ENCODE data around the gene SPART. TPM values are rescaled to one million over a fixed set of nuclear protein-coding genes. Genes with fewer than 3 reads are reported as not detected.
A peak's percentile ranks its signal among the peaks of the same experiment; 100 is the strongest.

Gene SPART
- total and polyA plus RNA-seq, 3 donors from 2014 or later, result 43.3 to 66.2 (median 48.9) TPM

- intact Hi-C loops (cut with DNase I; ENCODE audit: low total_unique reads), result no loop called here
- 56 to 60% methylated on average over 4 of the region's 4 CpGs for WGBS, 2 donors
These were observed 11.0 kb upstream of the SPART start for GRCh38 chr13:36357231-36357630.

DNA sequence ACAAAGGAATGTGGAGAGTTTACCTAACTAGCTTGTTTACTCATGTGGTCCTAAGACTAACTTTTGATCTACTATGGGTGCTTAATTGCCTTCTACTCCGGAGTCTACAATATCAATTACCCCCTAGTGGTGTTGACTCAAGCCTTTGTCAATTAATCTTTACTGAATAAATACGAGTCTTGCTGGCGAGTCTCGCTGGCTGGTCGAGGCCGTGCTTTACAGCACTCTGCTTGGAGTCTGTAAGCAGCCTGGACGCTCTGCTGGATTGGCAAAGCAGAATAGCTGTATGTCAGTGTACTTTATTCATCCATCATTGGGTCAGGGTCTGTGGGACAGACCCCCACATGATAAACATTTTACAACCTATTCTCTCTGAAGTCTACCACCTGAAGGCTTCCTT, 9.9 kb upstream of the SPART start:
- Histone ChIP-seq H3K4me3 (no peak overlapping the region), H3K27me3 (no peaks in the 10 kb centered on the region), H3K4me1 (no peaks in the 10 kb centered on the region), H3K9me3 (no peaks in the 10 kb centered on the region), H3K36me3 (ENCODE audit: low read depth, missing control alignments) (no peaks in the 10 kb centered on the region), H3K27ac (no peak overlapping the region)
- intact Hi-C loops (cut with DNase I; ENCODE audit: low total_unique reads), result no loop called here
- no peak for DNase-seq
- TF ChIP-seq, protein P1, sequence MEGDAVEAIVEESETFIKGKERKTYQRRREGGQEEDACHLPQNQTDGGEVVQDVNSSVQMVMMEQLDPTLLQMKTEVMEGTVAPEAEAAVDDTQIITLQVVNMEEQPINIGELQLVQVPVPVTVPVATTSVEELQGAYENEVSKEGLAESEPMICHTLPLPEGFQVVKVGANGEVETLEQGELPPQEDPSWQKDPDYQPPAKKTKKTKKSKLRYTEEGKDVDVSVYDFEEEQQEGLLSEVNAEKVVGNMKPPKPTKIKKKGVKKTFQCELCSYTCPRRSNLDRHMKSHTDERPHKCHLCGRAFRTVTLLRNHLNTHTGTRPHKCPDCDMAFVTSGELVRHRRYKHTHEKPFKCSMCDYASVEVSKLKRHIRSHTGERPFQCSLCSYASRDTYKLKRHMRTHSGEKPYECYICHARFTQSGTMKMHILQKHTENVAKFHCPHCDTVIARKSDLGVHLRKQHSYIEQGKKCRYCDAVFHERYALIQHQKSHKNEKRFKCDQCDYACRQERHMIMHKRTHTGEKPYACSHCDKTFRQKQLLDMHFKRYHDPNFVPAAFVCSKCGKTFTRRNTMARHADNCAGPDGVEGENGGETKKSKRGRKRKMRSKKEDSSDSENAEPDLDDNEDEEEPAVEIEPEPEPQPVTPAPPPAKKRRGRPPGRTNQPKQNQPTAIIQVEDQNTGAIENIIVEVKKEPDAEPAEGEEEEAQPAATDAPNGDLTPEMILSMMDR (IDR thresholded peaks at IDR 0.05), result no peak
- no peak for TF ChIP-seq POLR2A (IDR thresholded peaks at IDR 0.05)
- WGBS, 2 donors, result 91 to 92% methylated on average over 7 of the region's 7 CpGs

More at GRCh38 chr13:36357231-36357630, 11.0 kb upstream of the SPART start:
- DNase-seq, result no peak
- Histone ChIP-seq H3K36me3 (ENCODE audit: low read depth, missing control alignments) (no peaks in the 10 kb centered on the region), H3K27ac (peak overlapping the region; percentile 18 to 32), H3K27me3 (no peaks in the 10 kb centered on the region), H3K9me3 (no peaks in the 10 kb centered on the region), H3K4me1 (no peaks in the 10 kb centered on the region), H3K4me3 (no peak overlapping the region)
- TF ChIP-seq, protein P1 (IDR thresholded peaks at IDR 0.05), result no peak
- no peak for TF ChIP-seq POLR2A (IDR thresholded peaks at IDR 0.05)

DNA sequence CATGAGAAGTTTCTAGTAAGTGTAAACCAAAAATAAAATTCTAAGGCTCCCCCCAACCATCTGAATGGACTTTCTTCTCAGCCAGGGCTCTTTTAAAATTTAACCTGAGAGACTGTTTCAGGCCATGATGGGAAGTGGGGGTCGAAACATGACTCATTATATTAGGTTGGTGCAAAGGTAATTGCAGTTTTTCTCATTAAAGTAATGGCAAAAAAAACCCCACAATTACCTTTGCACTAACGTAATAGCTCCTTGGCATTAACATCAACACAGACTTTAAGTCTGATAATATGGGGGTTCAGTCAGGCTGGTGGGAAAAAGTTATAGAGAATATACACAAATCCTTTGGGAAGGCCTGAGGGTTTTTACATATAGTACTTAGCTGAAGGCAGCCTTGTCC, 9.4 kb upstream of the SPART start:
- Histone ChIP-seq H3K36me3 (ENCODE audit: low read depth, missing control alignments) (no peaks in the 10 kb centered on the region), H3K9me3 (no peaks in the 10 kb centered on the region), H3K27ac (no peak overlapping the region), H3K4me1 (no peaks in the 10 kb centered on the region), H3K4me3 (no peak overlapping the region), H3K27me3 (no peaks in the 10 kb centered on the region)
- DNase-seq, result no peak
- TF ChIP-seq, protein P1 (IDR thresholded peaks at IDR 0.05), result no peak
- TF ChIP-seq POLR2A (IDR thresholded peaks at IDR 0.05), result no peak
- WGBS, 2 donors, result 89 to 91% methylated on average over 2 of the region's 2 CpGs
- intact Hi-C loops (cut with DNase I; ENCODE audit: low total_unique reads), result no loop called here

DNA sequence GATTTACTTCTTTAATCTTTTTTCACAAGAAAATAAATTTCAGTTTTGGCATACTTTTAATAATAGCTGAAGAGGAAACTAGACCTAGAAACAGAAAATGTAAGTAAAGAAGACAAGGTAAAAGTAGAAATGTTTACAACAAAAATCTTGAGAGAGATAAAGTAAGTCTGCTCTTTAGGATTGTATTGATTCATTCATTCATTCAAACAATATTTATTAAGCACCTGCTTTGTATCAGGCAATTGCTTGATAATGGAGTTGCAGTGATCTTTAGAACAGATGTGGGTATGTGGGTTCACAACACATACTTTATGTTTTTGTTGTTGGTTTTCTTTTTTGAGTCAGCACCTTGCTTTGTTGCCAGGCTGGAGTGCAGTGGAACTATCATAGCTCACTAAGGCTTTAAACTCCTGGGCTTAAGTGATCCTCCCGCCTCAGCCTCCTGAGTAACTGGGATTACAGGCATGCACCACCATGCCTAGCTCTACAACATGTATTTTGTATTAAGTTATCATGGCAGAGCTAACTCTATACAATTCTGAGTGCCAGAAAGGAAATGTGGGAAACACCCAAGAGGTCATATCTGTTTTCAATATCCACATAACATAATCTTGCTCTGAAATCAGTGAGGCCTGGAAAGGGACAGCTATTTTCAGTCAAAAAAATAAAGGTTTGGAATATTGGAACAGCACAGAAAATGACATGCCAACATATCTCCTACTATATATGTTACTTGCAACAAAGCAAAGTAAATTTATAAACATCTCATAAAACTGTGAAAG, 8.8 kb upstream of the SPART start:
- no peaks in the 10 kb centered on the region for H3K4me1 ChIP-seq
- no peak overlapping the region for H3K4me3 ChIP-seq
- H3K36me3 ChIP-seq (ENCODE audit: low read depth, missing control alignments), result no peaks in the 10 kb centered on the region
- no peak overlapping the region for H3K27ac ChIP-seq
- no peaks in the 10 kb centered on the region for H3K27me3 ChIP-seq
- 93 to 95% methylated on average over 1 of the region's 1 CpG for WGBS, 2 donors
- no peak for DNase-seq
- H3K9me3 ChIP-seq, result no peaks in the 10 kb centered on the region
- no peak for TF ChIP-seq POLR2A (IDR thresholded peaks at IDR 0.05)
- TF ChIP-seq, protein P1 (IDR thresholded peaks at IDR 0.05), result no peak
- intact Hi-C loops (cut with DNase I; ENCODE audit: low total_unique reads), result no loop called here

DNA sequence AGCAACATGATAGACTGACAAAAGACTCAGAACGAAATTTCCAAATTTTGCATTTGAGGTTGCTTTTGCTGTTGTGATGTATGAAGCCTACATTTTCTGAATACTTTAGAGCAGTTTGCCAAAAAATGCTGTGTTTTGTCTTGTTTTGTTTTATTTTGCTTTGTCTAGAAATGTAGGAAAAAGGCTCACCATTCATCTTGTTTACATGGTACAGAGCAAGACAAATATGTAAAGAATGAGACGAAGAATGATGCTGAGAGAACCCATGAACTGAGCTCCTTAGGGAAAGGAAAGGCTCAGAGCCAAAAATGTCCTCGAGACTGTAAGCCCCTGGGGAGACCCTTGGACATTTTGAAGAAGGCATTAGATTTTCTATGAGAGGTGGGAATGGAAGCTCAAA, 6.8 kb upstream of the SPART start:
- no peak overlapping the region for H3K4me3 ChIP-seq
- TF ChIP-seq POLR2A (IDR thresholded peaks at IDR 0.05), result no peak
- TF ChIP-seq, protein P1 (IDR thresholded peaks at IDR 0.05), result no peak
- no peak for DNase-seq
- no peak overlapping the region for H3K27ac ChIP-seq
- no peaks in the 10 kb centered on the region for H3K9me3 ChIP-seq
- 61 to 70% methylated on average over 3 of the region's 3 CpGs for WGBS, 2 donors
- H3K27me3 ChIP-seq, result no peaks in the 10 kb centered on the region
- intact Hi-C loops (cut with DNase I; ENCODE audit: low total_unique reads), result no loop called here
- H3K4me1 ChIP-seq, result no peaks in the 10 kb centered on the region
- H3K36me3 ChIP-seq (ENCODE audit: low read depth, missing control alignments), result no peaks in the 10 kb centered on the region
